GM19023 (cell line): Measurements from ENCODE around the gene BSPRY.

Experiments
- ATAC-seq: cut with Tn5 transposase; IDR thresholded peaks from one replicate; pipeline ENCODE4 v1.9.1; 2021; ENCODE audit warnings: mild to moderate bottlenecking, moderate library complexity; ENCODE audit not compliant: unreplicated experiment

The BSPRY gene

GRCh38 chr9:113349445-113350094 lies at the start of gene BSPRY:
Gene BSPRY (plus strand): TSS chr9:113349541. CDS start chr9:113349580, 39 bp downstream.
- ATAC-seq = no peak

GRCh38 chr9:113299800-113300292 lies 49.5 kb upstream of the BSPRY start:
- ATAC-seq = no peak

GRCh38 chr9:113301548-113301947 lies 47.8 kb upstream of the BSPRY start:
- ATAC-seq = no peak

GRCh38 chr9:113302792-113303418 lies 46.4 kb upstream of the BSPRY start, which contains the start of gene RNF183:
Gene RNF183 (minus strand): TSS chr9:113303376. CDS start chr9:113298184, 5,192 bp downstream.
- ATAC-seq = no peak

GRCh38 chr9:113306566-113306965 lies 42.8 kb upstream of the BSPRY start:
- no peak for ATAC-seq

- no peak for ATAC-seq
Measured at GRCh38 chr9:113307396-113307975, 41.9 kb upstream of the BSPRY start.

DNA sequence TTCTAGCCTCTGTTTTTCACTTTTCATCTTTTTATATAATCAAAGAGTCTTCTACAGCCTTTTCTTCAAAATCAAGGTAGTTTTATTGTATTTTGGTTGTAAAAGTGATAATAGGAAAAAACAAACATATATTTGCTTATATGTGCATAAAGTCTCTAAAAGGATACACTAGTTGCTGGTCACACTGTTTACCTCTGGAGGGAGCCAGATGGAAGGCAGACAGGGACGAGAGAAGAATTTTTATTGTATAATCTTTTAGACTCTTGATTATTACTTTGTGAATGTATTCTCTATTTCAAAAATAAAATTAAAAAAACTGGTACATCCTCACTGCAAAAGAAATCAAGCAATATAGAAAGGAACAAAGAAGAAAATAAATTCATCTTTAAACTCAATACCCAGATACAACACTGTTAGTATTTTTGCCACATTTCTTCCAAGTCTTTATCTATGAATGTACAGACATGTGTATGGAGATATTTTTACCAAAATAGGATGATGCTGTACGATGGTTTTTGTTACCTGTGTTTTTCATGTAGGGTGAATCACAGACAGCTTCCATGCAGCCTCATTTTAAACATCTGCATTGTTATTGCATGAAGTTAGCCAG lies 40.0 kb upstream of the BSPRY start:
- no peak for ATAC-seq

- no peak for ATAC-seq
Measured at GRCh38 chr9:113310538-113310937, 38.8 kb upstream of the BSPRY start.

- no peak for ATAC-seq
Measured at GRCh38 chr9:113311961-113312360, 37.4 kb upstream of the BSPRY start.

GRCh38 chr9:113313261-113313660 lies 36.1 kb upstream of the BSPRY start:
- ATAC-seq = no peak

DNA sequence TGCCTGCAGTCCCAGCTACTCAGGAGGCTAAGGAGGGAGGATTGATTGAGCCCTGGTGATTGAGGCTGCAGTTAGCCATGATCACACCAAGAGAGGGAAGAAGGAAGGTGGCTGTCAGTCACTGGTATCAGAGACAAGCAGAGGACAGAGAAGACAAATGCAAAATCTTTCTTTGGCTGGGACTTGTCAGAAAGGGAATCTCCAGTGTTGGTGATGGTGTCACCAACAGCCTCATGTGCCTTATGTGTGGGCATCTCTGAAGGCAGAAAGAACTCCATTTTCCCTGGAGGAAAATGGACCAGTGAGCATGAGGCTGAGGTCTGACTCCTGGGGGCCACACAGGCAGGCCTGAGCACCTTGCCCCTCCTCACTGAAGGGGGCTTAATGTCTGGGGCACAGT lies 34.1 kb upstream of the BSPRY start:
- ATAC-seq = no peak

- ATAC-seq = no peak
Measured at GRCh38 chr9:113316030-113316429, 33.3 kb upstream of the BSPRY start.

DNA sequence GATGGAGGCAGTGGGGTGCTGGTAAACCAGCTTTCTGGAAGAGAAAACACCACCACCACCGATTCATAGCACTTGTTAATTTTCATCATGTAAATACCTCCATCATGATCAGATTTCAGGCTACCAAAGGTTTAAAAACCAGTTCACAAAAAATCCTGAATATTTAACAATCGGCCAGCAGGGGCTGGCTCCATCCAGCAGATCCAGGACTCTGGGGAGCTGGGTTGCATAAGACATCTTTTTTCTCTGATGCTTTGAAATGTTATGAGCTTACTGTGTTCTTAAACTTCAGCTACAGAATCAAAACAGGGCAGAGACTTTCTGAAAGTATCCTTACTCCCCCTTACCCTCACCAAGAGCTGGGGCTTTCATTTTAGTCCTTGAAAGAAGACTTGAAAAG lies 31.6 kb upstream of the BSPRY start:
- ATAC-seq = no peak

DNA sequence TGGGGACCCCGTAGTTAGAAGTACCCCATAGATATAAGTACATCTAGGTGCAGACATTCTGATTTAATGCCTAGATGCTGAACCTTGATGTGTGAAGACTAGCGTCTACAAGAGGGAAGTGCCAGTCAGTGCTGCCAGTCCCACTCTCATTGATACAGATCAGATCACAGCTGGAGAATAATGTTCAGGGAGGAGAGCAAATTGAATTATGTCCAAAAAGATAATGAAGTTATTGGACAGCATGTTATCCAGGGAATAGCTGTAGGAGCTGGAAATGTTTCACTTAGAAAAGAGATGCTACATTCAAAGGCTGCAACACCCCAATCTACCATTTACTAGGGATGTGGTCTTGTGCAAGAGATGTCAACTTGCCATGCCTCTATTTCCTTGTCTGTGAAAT lies 30.3 kb upstream of the BSPRY start:
- ATAC-seq = no peak

DNA sequence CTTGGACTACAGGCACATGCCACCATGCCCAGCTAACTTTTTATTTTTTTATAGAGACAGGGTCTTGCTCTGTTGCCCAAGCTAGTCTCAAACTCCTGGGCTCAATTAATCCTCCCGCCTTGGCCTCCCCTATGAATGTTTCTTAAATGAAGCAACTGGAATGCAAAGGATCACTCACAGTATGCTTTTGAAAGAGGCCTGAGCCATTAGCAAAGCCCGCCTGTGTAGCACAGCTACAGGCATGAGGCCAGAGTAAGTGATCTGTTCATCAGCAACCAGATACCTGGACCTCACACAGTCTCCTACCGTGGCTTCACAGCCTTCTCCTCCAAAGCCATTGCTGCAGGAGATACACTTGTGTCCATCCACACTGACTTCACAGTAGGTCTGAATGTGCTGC lies 29.3 kb upstream of the BSPRY start:
- no peak for ATAC-seq

DNA sequence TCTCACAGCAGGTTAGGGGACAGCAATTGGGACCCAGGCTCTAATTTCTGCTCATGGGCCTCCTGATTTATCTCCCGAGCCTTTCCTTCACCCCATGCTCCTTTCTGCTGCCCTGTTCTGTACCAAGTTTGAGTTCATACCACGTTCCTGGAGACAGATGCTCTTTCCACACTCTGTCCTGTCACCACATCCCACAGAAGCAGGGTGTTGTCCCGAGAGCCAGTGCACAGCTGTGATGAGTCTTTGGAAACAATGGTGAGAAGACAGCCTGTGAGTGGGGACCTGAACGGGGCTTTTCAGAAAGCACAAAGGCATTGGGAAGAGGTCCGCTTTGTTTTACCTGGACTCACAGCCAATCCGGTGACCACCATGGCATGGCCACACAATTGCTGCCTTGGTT lies 26.7 kb upstream of the BSPRY start:
- ATAC-seq = no peak

GRCh38 chr9:113326230-113326629 lies 23.1 kb upstream of the BSPRY start:
- no peak for ATAC-seq

GRCh38 chr9:113328045-113328782 lies 21.1 kb upstream of the BSPRY start:
- no peak for ATAC-seq

DNA sequence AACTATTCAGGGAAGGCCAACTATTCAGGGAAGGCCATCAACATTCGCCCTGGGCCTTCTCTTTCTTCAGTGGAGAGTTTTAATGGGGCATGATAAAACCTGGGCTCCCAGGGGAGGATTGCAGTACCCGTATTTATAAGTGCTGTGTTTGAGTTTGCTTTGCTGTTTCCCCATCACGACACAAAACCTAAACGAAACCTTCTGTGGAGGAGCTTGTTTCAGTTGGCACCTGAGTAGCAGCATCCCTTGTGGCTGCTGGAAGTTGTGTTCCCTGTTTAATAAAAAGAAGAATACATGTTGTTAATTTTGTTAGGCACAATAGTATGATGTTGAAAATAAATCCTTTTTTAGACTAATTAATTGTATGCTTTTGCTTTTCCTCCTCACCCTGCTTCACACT lies 17.6 kb upstream of the BSPRY start:
- no peak for ATAC-seq

DNA sequence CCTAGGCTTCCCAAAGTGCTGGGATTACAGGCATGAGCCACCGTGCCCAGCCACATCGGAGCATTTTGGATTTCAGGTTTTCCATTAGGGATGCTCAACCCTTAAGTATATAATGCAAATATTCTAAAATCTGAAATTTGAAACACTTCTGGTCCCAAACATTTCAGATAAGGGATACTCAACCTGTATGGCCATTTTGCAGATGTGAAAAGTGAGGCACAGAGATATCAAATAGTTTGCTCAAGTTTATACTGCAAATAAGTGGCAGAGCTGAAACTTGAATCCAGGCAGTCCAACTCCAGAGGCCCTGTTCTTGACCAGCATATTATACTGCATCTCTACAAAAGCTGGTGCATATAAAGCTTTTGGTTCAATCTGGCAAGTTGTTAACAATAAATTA lies 11.6 kb upstream of the BSPRY start:
- no peak for ATAC-seq
